ENCODE measurements around the gene NCAM1.

The NCAM1 gene

GRCh38 chr11:113277907-113278306 is 316.7 kb downstream of the NCAM1 start:
- ChIA-PET POLR2A (no interaction called here), CTCF (interaction anchor here (1.1 to 1.9 kb wide), 2 partner anchors 28 to 690 kb away, joined by 3 to 11 read pairs; no protein-coding TSS in a partner anchor)
- Histone ChIP-seq H3K4me3 (ENCODE audit: low read depth, low read length) (no peak overlapping the region), H3K9me3 (ENCODE audit: control insufficient read depth, insufficient read depth, low read depth, low read length) (no peaks in the 10 kb centered on the region), H3K36me3 (ENCODE audit: control insufficient read depth in 2 of 2, insufficient read depth in 1 of 2, low read length in 2 of 2) (peaks cover 0 to 2% of the 10 kb centered on the region in 2 experiments; a peak in 1 of 3 replicates), H3K27ac (ENCODE audit: extremely low read depth, low read depth, low read length) (no peak overlapping the region), H3K4me1 (ENCODE audit: control insufficient read depth, insufficient read depth, low read length) (no peaks in the 10 kb centered on the region)
- TF ChIP-seq KLF9 (tag by site-specific recombination; IDR thresholded peaks at IDR 0.05; ENCODE audit: low read depth) (no peak), PATZ1 (tag by site-specific recombination; IDR thresholded peaks at IDR 0.05) (no peak), ZBTB49 (tag by site-specific recombination; IDR thresholded peaks at IDR 0.05; ENCODE audit: low read depth) (no peak), ZNF426 (tag by site-specific recombination; IDR thresholded peaks at IDR 0.05) (no peak), ZNF140 (tag by site-specific recombination; IDR thresholded peaks at IDR 0.05) (no peak), ZFP37 (tag by site-specific recombination; IDR thresholded peaks at IDR 0.05) (no peak), ZNF121 (tag by site-specific recombination; IDR thresholded peaks at IDR 0.05) (no peak), ZBTB1 (tag by site-specific recombination; IDR thresholded peaks at IDR 0.05) (no peak), ZNF391 (tag by site-specific recombination; IDR thresholded peaks at IDR 0.05; ENCODE audit: borderline replicate concordance, low read depth) (no peak), ZNF530 (tag by site-specific recombination; IDR thresholded peaks at IDR 0.05; ENCODE audit: low read depth) (no peak), ZNF596 (tag by site-specific recombination; IDR thresholded peaks at IDR 0.05) (no peak), YY1 (tag by site-specific recombination; IDR thresholded peaks at IDR 0.05) (no peak)

GRCh38 chr11:113278481-113278880 is 317.3 kb downstream of the NCAM1 start:
- ChIA-PET POLR2A (no interaction called here), CTCF (interaction anchor here (1.2 to 1.9 kb wide), 2 partner anchors 12 to 690 kb away, joined by 4 to 11 read pairs; no protein-coding TSS in a partner anchor)
- Histone ChIP-seq H3K36me3 (ENCODE audit: control insufficient read depth in 2 of 2, insufficient read depth in 1 of 2, low read length in 2 of 2) (peaks cover 0 to 2% of the 10 kb centered on the region in 2 experiments; a peak in 1 of 3 replicates), H3K27ac (ENCODE audit: extremely low read depth, low read depth, low read length) (no peak overlapping the region), H3K4me3 (ENCODE audit: low read depth, low read length) (no peak overlapping the region), H3K4me1 (ENCODE audit: control insufficient read depth, insufficient read depth, low read length) (no peaks in the 10 kb centered on the region), H3K9me3 (ENCODE audit: control insufficient read depth, insufficient read depth, low read depth, low read length) (no peaks in the 10 kb centered on the region)
- no peak for TF ChIP-seq ZBTB6 (tag by site-specific recombination; IDR thresholded peaks at IDR 0.05)
- TF ChIP-seq ZNF600 (tag by site-specific recombination; IDR thresholded peaks at IDR 0.05): no peak
- no peak for TF ChIP-seq ZNF629 (tag by site-specific recombination; IDR thresholded peaks at IDR 0.05)
- TF ChIP-seq ZNF704 (tag by site-specific recombination; IDR thresholded peaks at IDR 0.05): no peak
- TF ChIP-seq ZNF24 (tag by site-specific recombination; IDR thresholded peaks at IDR 0.05): no peak
- TF ChIP-seq ZNF223 (tag by site-specific recombination; IDR thresholded peaks at IDR 0.05): no peak
- TF ChIP-seq ZNF423 (tag by site-specific recombination; IDR thresholded peaks at IDR 0.05): no peak
- TF ChIP-seq ZNF610 (tag by site-specific recombination; IDR thresholded peaks at IDR 0.05; ENCODE audit: borderline replicate concordance): no peak
- no peak for TF ChIP-seq ZNF707 (tag by site-specific recombination; IDR thresholded peaks at IDR 0.05)
- no peak for TF ChIP-seq ATF2 (tag by site-specific recombination; IDR thresholded peaks at IDR 0.05; ENCODE audit: low read depth)
- no peak for TF ChIP-seq ZNF426 (tag by site-specific recombination; IDR thresholded peaks at IDR 0.05)
- no peak for TF ChIP-seq WT1 (tag by site-specific recombination; IDR thresholded peaks at IDR 0.05)
- no peak for TF ChIP-seq PBX3 (CRISPR knock-in tag; IDR thresholded peaks at IDR 0.05)
- TF ChIP-seq ZNF571 (tag by site-specific recombination; IDR thresholded peaks at IDR 0.05): no peak
- TF ChIP-seq ZFP3 (tag by site-specific recombination; IDR thresholded peaks at IDR 0.05; ENCODE audit: low read depth): no peak
- TF ChIP-seq PRDM1 (tag by site-specific recombination; IDR thresholded peaks at IDR 0.05): no peak
- TF ChIP-seq ZNF416 (tag by site-specific recombination; IDR thresholded peaks at IDR 0.05): no peak
- TF ChIP-seq ZNF121 (tag by site-specific recombination; IDR thresholded peaks at IDR 0.05): no peak

All from HEK293 (cell line).